CD4-positive, alpha-beta T cell treated with Interleukin-1 beta for 1 hour (primary cell): ENCODE results near the gene TRMT2A.

Experiments
- DNase-seq, 2 donors: peaks; one replicate each; pipeline ENCODE4 v3.0.0-alpha.2; 2020 to 2022

Gene TRMT2A

DNA sequence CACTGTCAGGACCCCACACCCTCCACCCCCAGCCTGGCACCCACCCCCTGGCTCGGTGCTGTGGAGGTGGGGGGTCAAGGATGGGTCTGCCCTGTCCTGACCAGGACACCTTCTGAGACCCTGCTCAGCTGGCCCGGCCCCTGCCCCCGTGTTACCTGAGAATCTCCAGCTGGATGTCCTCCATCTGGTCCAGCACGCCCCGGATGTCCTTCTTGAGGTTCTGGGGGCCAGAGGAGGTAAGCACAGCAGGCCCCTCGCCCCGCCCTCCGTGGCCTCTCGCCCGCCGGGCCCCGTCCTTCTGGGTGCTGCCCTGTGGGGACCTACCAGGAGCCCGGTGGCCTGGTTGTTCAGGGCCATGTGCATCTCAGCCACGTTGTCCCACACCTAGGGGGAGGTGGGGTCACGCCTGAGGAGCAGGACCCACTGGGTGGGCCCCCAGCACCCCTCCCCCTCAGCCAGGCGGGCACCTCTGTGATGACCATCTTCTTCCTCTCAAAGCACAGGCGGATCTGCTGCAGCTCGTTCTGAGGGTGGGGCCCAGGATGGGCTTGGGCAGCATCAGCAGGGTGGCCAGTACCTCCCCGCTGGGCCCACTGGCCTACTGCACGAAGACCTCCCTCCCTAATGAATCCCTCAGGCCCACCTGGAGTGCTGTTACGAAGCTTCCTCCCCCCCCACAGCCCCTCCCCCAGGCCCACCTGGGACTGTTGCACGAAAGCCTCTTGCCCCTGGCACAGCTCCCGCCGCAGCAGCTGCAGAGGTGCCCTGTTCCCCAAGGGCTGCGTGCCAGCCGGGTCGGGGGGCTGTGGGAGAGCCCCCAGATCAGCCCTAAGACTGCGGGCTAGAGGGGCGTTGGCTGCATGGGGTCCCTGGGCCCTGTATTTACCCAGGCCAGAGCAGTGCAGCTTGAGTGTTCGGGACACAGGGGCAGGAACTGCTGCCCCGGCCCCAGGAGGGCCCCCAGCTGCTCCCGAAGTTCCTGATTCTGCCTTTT is 32.5 kb upstream of the TRMT2A start:
- no peak for DNase-seq

DNA sequence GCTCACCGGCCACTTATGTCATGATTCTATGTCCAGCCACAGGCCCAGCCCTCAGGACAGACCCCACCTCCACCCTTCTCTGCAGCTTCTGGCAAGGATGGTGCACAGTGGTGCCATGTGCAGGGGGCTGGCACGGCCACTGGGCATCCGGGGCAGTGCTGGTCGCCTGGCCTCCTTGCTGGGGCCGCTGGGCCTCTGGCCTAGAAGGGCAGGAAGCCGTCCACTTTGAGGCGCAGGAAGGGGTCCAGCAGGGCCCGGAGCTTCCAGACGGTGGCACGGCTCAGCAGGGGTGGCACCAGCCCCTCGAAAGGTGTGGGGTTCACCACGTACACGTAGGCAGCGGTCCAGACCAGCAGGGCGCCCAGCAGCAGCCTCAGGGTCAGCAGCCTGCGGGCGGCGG is 31.4 kb upstream of the TRMT2A start:
- DNase-seq: no peak

DNA sequence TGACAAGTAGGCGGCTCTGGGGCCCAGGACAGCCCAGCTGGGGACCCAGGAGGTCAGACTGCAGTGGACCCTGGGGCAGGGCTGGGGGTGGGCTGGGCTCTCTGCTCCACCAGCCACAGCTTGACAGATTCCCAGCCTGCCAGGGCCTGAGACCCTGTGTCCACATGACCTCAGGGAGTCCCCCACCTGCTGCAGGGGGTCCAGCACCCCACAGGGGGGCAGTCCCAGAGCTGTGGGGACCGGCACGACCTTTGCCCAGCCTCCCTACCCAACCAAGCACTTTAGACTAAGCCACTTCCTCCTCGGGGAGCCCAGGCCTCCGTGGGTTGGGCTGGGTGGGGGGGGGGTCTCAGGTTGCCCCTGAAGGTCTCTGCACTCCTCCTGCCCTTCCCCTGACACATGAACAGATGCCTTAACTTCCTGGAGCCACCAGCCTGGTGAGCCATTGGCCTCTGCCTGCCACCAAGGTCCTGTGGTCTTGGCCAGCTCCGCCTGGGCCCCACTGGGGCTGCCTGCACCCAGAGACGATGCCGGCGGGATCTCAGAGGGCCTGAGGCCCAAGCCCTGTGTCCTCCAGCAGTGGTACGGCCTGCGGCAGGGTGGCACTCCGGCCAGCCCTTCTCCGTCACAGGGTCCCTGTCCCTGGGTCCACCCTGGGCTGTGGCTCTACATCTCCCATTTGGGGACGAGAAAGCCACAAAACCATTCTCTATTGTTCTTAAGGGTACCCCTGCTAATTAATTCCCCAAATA is 30.4 kb upstream of the TRMT2A start:
- no peak for DNase-seq

DNA sequence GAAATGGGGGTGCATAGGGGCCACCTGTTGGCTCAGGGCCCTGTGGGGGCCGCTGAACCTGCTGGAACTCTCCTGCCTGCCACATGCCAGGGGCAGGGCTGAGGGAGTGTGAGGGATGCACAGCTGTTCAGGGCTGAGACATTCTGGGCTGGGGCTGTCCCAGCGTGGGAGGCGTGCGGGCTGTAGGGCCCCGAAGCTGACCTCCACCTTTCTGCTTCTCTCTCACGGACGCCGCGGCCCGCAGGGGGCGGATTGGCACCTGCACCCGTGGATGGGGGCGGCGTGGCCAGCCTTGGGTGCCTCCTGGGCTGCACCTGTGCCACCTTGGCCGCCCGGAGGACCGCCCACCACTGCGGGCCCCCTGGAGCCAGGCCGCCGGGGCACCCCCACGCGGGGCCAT is 29.8 kb upstream of the TRMT2A start:
- no peak for DNase-seq

DNA sequence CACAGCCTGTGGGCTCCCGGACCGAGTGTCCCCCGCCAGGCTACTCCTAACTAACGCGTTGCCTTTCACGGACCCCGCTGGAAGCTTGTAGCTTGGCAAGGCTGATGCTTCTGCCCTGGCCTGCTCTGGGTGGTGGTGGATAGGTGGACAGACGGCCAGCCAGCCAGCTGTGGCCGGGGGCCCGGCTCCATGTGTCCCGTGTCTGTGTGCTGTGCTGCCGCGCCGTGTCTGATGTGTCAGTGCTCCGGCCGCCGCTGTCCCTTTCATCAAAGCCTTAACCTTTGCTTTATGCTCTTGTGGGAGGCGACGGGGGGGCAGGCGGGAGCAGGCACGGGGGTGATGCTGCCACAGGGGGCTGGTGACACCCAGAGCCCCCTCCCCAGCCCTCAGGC is 28.8 kb upstream of the TRMT2A start:
- no peak for DNase-seq

DNA sequence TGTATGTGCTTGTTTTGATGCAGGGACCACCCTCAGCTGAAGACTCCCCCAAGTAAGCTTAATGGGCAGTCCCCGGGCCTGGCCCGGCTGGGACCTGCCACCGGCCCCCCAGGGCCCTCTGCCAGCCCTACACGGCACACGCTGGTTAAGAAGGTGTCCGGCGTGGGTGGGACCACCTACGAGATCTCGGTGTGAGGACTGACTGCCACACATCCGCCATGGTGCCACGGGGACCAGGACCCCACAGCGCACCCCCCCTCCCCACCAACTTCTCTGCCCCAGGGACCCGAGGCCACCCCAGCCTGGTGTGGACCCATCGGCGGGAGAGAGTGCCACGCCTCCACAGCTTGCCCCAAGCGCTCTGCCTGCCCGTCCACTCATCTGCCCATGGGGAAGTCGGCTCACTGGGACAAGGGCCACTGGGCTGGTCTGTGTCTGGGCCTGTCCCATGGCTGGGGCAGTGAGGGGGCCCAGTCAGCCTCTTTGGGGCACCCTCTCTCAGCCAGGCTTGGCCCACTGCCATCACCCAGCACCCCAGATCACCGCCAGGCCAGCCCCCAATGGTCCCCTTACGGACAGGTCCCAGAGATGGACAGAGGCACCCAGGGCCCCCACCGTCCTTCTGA is 28.3 kb upstream of the TRMT2A start:
- no peak for DNase-seq

DNA sequence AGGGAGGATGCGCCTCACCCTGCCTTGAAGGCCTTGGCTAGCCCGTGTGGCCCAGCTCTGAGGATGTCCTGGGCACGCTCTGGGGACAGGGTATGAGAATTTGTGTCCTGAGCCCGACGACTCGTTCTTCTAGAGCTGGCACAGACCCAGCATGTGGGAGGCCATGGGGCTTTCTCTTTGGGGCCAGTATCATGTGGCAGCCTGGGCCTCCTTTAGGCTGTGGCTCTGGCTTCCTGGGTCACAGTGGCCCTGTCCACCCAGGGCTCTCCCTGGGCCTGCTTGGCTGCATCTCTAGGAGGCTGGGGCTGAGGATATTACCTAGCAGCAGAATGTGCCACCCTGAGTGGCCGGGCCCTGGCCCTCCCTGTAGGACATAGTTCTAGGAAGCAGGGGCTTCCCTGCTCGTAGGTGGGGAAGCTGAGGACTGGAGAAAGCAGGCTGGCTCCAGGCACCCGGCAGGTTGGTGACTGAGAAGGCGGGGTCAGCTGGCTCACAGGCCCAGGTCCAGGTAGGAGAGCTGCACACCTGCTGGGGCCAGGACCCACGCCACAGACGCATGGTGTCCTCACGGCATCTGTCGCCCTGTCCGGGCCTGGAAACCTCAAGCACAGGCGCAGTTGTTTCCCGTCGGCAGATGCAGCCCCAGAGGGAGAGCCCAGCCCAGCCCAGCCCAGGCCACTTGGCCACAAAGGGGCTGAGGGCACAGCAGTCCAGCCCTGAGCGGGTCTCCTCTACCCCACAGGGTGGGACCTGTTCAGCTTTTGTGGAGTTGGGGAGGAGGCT is 27.0 kb upstream of the TRMT2A start:
- no peak for DNase-seq

DNA sequence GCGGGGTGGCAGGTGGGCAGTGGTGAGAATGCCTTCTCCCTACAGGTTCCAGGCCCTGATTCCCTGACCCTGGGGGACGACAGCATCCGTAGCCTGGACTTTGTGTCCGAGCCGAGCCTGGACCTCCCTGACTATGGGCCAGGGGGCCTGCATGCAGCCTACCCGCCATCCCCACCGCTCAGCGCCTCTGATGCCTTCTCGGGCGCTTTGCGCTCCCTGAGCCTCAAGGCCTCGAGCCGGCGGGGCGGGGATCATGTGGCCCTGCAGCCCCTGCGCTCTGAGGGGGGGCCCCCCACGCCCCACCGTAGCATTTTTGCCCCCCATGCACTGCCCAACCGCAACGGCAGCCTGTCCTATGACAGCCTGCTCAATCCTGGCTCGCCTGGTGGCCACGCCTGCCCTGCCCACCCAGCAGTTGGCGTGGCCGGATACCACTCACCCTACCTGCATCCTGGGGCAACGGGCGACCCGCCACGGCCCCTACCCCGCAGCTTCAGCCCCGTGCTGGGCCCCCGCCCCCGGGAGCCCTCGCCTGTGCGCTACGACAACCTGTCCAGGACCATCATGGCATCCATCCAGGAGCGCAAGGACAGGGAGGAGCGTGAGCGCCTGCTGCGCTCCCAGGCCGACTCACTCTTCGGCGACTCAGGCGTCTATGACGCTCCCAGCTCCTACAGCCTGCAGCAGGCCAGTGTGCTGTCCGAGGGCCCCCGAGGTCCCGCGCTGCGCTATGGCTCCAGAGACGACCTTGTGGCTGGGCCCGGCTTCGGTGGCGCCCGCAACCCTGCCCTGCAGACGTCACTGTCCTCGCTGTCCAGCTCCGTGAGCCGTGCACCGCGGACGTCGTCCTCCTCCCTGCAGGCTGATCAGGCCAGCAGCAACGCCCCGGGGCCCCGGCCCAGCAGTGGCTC is 25.9 kb upstream of the TRMT2A start:
- no peak for DNase-seq

DNA sequence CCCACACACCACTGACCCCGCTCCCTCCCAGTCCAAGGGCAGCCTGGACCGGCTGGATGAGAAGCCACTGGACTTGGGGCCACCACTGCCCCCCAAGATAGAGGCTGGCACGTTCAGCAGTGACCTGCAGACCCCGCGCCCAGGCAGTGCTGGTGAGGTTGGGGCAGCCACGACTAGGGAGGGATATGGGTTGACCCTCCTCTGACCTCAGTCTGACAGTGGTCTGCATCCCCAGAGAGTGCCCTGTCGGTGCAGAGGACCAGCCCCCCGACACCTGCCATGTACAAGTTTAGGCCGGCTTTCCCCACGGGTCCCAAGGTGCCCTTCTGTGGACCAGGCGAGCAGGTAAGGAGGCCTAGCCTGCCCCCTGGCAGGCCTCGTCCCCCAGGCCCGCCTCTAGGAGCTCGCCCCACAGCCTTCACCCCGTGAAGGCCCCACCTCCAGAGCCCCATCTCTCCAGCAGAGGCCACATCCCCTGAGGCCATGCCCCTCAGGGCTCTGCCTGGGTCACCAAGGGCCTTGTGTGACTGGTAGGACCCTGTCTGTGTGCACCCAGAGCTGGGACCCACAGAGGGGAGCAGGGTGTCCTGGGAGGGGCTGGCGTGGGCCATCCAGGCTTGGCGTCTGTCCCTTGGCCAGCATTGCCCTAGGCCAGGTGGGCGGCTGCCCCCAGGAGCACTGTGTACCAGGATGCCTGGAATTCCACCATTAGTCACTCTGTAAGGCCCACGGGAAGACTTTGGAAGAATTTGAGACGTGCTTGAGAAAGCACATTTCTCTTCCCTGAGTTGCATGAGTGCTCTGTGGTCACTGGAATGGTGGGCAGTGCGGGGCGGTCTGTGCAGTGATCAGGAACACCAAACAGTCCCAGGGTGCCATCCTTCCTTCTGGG is 24.4 kb upstream of the TRMT2A start:
- DNase-seq: no peak

DNA sequence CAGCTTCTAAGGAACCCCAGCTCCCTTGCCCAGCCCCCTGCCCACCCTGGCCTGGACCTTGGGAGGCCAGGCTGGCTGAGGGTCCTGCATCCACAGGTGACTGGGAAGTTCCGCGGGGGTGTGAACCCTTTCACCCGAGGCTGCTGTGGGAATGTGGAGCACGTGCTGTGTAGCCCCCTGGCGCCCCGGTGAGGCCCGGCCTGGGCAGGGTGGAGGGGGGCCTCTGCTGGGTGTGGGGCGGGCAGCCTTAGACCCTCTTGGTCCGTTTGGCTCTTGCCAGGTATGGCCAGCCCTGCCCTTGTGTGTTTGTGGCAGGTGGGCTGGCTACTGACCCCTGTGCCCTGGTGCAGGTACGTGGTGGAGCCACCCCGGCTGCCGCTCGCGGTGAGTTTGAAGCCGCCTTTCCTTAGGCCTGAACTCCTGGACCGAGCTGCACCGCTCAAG is 23.5 kb upstream of the TRMT2A start:
- DNase-seq: no peak

DNA sequence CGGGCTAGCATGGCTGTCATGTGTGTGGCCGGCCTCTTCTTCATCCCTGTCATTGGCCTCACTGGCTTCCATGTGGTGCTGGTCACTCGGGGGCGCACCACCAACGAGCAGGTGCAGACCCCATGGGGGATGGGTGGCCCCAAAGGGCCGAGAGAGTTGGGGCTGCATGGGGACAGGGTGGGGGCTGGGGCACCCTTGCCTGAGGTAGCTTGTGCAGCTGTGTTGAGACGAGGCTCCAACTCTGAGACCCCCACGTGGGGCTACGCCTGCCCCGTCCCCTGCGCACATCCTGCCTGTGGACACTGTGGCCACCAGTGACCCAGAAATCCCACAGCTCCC is 23.1 kb upstream of the TRMT2A start:
- DNase-seq: no peak

DNA sequence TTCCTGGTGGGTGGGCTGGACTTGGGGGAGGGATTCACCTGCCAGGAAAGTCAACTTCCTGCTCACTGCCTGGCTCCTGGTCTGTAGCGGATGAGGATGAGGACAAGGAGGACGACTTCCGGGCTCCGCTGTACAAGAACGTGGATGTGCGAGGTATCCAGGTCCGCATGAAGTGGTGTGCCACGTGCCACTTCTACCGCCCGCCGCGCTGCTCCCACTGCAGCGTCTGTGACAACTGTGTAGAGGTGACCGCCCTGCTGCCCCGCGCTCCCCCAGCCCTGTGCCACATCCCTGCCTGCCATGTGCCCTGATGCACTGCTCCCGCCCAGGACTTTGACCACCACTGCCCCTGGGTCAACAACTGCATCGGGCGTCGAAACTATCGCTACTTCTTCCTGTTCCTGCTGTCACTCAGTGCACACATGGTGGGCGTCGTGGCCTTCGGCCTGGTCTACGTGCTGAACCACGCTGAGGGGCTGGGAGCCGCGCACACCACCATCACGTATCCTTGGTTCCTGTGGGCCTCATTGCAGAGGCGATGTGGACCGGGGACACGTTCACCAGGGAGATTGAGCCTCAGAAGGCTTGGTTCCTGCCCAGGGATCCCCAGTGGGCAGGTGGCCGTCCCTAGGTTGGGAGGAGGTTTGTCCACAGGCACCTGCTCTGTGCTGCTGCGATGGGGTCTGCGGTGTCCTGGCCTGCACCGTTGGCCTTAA is 22.5 kb upstream of the TRMT2A start:
- no peak for DNase-seq

DNA sequence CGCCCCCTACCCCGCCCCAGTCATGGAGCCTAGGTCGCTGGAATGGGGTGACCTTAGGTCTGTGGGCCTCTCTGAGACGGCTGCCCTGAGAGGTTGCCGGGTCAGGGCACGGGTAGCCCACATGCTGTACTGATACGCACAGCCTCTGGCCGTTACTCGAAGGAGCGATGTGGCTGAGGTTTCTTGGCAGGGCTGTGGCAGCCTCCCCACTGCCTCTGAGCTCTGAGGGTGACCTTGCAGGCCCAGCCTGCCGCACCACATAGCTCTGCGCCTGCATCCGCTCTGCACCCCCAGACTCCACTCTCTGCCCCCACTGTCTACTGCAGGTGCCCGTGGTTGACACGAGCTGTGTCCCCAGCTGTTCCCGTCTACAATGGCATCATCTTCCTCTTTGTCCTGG is 21.8 kb upstream of the TRMT2A start:
- no peak for DNase-seq

DNA sequence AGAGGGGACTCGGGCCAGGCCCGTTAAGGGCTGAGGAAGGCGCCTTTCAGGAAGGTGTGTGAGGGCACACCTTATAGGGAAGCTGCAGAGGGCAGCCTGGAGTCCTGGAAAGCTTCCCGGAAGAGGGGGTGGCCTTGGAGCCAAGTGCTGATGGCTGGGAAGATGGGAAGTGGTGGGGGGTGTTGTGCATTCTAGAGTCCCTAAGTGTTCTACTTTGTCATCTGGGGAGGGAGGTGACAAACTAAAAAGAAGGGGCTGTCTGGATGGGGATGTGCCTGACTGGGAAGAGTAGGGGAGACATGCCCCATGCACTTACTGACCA is 21.4 kb upstream of the TRMT2A start:
- DNase-seq: no peak

DNA sequence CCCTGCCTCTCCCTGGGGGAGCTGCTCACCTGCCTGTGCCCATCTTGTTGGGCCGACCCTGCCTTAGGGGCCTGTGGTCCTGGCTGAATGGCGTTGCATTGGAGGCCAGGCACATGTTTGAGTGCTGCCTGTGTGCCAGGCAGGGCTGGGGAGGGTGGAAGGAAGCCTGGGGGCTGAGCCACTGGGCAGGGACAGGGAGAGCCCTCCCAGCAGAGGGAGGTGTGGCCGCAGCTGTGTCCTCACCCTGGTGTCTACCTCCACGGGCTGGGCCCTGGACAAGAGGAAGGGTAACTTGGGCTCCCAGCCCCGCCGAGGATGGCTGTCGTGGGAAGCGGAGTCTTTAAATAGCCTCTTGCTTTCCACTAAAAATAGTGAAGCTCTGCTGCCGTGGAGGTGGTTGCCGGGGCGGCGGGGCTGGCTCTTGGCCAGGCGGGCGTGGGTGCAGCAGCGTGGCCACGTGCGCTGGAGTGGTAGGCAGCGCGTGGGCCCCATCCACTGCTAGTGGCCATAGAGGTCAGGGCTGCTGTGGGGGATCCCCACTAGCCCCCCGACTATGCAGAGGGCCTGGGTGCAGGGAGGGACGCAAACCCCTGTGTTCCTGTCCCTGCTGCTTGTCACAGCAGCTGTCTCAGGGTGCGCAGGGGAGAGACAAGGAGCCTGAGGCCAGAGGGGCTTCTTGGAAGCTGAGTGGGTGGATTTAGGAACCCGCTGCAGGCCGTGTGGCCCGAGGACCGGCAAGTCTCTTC is 20.8 kb upstream of the TRMT2A start:
- no peak for DNase-seq

DNA sequence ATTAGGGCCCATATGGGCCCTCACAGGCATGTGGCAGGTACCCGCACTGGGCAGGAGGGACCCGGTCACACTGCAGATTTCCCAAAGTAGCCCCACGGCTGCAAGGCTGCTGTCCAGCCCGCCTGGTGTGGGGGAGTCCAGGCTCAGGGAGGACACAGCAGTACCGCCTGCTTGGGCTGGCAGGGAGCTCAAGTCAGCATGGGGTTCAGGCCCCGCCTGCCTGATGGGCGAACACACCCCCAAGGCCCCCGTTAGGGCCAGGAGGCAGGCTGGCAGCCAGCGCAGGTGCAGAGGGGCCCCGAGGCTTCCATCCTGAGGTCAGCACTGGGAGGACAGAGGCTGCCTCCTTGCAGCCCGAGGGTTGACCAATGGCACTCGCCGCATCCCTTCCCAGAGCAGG is 20.1 kb upstream of the TRMT2A start:
- no peak for DNase-seq

DNA sequence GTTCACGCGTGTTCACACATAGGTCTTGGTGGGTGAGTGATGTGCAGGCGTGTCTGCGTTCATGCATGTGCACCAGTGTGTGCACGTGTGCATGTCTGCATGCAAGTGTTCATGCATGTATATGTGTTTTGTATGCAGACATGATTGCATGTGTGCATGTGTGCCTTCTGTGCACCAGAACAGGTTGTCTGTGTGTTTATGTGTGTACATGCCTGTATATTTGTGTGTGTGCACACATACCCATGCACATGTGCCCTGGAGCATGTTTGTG is 19.5 kb upstream of the TRMT2A start:
- no peak for DNase-seq

DNA sequence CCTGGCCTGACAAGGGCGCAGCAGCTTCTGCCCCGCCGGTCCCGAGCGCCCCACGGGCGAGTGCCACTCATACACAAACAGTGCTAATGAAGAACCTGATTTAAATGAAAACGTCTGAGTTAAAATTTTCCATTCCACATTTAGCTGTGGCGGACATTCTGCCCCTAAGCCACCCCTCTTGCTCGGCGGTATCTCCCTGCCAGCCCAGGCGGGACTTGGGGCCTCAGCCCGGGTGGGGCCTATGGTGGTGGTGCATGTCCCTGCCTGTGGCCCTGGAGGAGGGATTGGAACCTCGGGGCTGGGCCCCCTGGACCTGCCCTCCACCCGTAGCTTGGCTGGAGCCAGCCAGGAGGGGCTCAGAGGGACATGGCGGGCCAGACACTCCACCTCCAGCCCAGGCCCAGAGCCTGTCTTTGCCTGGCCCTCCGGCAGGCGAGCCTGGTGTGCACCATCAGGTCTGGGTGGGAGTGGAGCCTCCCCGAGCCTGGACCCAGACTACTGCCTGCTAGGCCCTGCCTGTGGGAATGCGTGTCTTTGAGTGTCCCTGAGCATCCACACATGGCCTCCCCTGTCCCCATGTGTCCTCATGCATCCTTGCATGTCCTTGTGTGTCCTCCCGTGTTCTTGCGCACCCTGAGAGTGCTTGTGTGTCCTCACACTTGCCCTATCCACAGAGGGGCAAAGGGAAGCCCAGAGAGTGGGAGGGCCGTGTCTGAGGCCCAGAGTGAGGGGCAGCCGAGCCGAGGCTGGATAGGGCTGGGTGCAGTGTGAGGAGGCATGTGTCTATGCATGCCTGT is 19.0 kb upstream of the TRMT2A start:
- no peak for DNase-seq

DNA sequence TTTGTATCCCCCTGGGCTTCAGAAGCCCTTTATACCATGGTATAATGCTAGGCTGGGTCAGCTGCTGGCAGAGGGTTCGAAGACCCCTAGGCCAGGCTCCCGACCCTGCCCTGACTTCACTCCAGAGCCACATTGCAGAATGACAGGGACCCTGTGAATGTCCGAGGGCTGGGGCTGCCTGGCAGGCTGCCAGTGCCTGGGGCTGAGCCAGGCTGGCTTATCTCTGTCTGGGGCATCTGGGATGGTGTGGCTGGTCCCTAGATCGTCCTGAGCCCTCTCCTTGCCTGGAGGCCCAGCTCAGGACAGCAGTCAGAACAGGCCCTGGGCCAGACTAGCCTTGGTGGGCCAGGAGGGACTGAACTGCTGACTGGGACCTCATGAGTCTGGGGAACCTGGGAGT is 18.2 kb upstream of the TRMT2A start:
- no peak for DNase-seq
